ENCODE measurements around the gene C3orf22.

DNA sequence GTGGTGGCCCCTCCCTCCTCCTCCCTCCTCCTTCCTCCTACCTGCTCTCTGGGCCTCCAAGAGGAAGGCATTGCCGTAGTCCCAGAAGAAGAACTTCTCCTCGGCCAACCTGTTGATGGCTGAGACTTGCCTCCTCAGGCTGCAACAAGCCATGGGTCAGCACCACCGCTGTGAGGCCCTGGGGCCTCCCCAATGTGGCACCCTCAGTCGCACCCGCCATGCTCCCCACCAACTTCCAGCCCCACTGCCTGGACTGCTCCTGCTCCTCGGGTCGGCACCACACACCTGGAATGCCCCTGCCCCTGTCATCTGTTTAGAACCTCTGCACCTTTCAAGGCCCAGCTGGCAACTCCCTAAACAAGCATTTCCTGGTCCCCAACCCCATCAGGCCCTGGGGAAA is 58.7 kb downstream of the C3orf22 start:
- TF ChIP-seq, protein P1, sequence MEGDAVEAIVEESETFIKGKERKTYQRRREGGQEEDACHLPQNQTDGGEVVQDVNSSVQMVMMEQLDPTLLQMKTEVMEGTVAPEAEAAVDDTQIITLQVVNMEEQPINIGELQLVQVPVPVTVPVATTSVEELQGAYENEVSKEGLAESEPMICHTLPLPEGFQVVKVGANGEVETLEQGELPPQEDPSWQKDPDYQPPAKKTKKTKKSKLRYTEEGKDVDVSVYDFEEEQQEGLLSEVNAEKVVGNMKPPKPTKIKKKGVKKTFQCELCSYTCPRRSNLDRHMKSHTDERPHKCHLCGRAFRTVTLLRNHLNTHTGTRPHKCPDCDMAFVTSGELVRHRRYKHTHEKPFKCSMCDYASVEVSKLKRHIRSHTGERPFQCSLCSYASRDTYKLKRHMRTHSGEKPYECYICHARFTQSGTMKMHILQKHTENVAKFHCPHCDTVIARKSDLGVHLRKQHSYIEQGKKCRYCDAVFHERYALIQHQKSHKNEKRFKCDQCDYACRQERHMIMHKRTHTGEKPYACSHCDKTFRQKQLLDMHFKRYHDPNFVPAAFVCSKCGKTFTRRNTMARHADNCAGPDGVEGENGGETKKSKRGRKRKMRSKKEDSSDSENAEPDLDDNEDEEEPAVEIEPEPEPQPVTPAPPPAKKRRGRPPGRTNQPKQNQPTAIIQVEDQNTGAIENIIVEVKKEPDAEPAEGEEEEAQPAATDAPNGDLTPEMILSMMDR (IDR thresholded peaks at IDR 0.05), result no peak
- TF ChIP-seq POLR2AphosphoS5 (IDR thresholded peaks at IDR 0.05) (no peak), EP300 (IDR thresholded peaks at IDR 0.05) (no peak), POLR2A (IDR thresholded peaks at IDR 0.05) (no peak)

All from gastroesophageal sphincter (tissue), 3 donors.